Transverse colon (tissue), 4 donors: ENCODE results near the gene UBQLN4.

Experiments used
- CTCF ChIP-seq, 5 experiments: fragments of 200-600 bp in 3 of 5; fragments of 450-650 bp in 2 of 5; sonication (generic) in 3 of 5; IDR thresholded peaks; 1 replicate in 2 of 5; 2 replicates in 3 of 5; pipeline ENCODE4 v1.5.1; 2016 to 2017; ENCODE audit warnings: antibody characterized with exemption in 5 of 5, inconsistent platforms in 3 of 5, mild to moderate bottlenecking in 2 of 5, moderate library complexity in 1 of 5
- EP300 ChIP-seq: sonication (generic); formaldehyde crosslinking; IDR thresholded peaks from one replicate; pipeline ENCODE4 v1.6.1; 2017; ENCODE audit warnings: antibody characterized with exemption, low read depth
- POLR2A ChIP-seq: fragments of 450-650 bp; IDR thresholded peaks from one replicate; pipeline ENCODE4 v1.6.1; 2016; ENCODE audit warnings: antibody characterized with exemption, mild to moderate bottlenecking, moderate library complexity
- POLR2AphosphoS5 ChIP-seq, 3 donors: sonication (generic); formaldehyde crosslinking; IDR thresholded peaks; one replicate each; pipeline ENCODE4 v1.6.1; 2016; ENCODE audit warnings: antibody characterized with exemption in 3 of 3

GRCh38 chr1:156002188-156002911 lies 51.2 kb downstream of the UBQLN4 start:
- TF ChIP-seq POLR2AphosphoS5 (IDR thresholded peaks at IDR 0.05) (no peak), CTCF (IDR thresholded peaks at IDR 0.05) (no peak), EP300 (no peak), POLR2A (no peak)
